A549 (cell line): ENCODE data around the gene GPAT3.

ENCODE experiments used
- ATOH8 ChIP-seq: fragments of 250-450 bp; sonication (Bioruptor Pico); IDR thresholded peaks from 2 replicates; pipeline ENCODE4 v1.5.0; 2020; ENCODE audit warnings: low read depth, mild to moderate bottlenecking, moderate library complexity
- CEBPB ChIP-seq, 2 experiments: fragments of >200 bp in 1 of 2; sonication (Bioruptor Twin) in 1 of 2; formaldehyde crosslinking in 1 of 2; IDR thresholded peaks; 2 replicates each; pipeline ENCODE4 v1.6.1; 2012 to 2016
- CHD2 ChIP-seq: fragments of 150-350 bp; IDR thresholded peaks from 2 replicates; pipeline ENCODE4 v1.6.1; 2014; ENCODE audit warnings: low read length; ENCODE audit not compliant: partially characterized antibody
- CTCF ChIP-seq: fragments of >200 bp; sonication (Bioruptor Twin); formaldehyde crosslinking; IDR thresholded peaks from 3 replicates; pipeline ENCODE4 v1.5.1; 2016
- MAX ChIP-seq: IDR thresholded peaks from 2 replicates; pipeline ENCODE4 v1.6.1; 2012
- POLR2A ChIP-seq: IDR thresholded peaks from 2 replicates; pipeline ENCODE4 v1.6.1; 2012; ENCODE audit warnings: mild to moderate bottlenecking, low read length
- RAD21 ChIP-seq, 2 experiments: fragments of >200 bp in 1 of 2; sonication (Bioruptor Twin) in 1 of 2; formaldehyde crosslinking in 1 of 2; IDR thresholded peaks in 1 of 2; conservative IDR thresholded peaks in 1 of 2; 2 replicates in 1 of 2; 3 replicates in 1 of 2; pipeline ENCODE4 v1.6.1; 2012 to 2018; ENCODE audit warnings: inconsistent platforms in 1 of 2
- SMC3 ChIP-seq: fragments of >200 bp; sonication (Bioruptor Twin); formaldehyde crosslinking; IDR thresholded peaks from 3 replicates; pipeline ENCODE4 v1.6.1; 2018; ENCODE audit warnings: inconsistent platforms
- USF2 ChIP-seq: fragments of 450-650 bp; IDR thresholded peaks from 2 replicates; pipeline ENCODE4 v1.6.1; 2014; ENCODE audit warnings: antibody characterized with exemption

- TF ChIP-seq POLR2A, result no peak
- TF ChIP-seq ATOH8 (CRISPR knock-in tag), result no peak
- TF ChIP-seq USF2, result no peak
- no peak for TF ChIP-seq MAX
- TF ChIP-seq SMC3, result peak; percentile 70
- peak in 1 of 2 experiments; percentile 49; a peak in 2 of 4 replicates for TF ChIP-seq CEBPB (IDR thresholded peaks at IDR 0.05)
- peak; percentile 79 for TF ChIP-seq CTCF
- TF ChIP-seq RAD21 (conservative IDR thresholded peaks at IDR 0.05 in 1 of 2, IDR thresholded peaks at IDR 0.05 in 1 of 2), result peak; percentile 78 to 81
- no peak for TF ChIP-seq CHD2
These were observed 109.1 kb downstream of the GPAT3 start for GRCh38 chr4:83644677-83645659.
